Cardiac fibroblast (primary cell): ENCODE results near the gene PAGR1.
"Not testable (repeated sequence)": the region's sequence is repeated elsewhere in the genome, so short reads cannot be mapped to it uniquely, and the experiment has no call there.

ENCODE experiments used
- DNase-seq, 2 donors: peaks; one replicate each; pipeline versions ENCODE4 v3.0.0 to v3.0.0-alpha.2; 2010; ENCODE audit warnings: low read depth in 2 of 2
- H3K4me3 ChIP-seq, 2 donors: replicated peaks in 1 of 2; 1 replicate in 1 of 2; 2 replicates in 1 of 2; pipeline ENCODE4 v1.5.1; 2011; ENCODE audit warnings: low read depth in 2 of 2, low read length in 2 of 2, mild to moderate bottlenecking in 2 of 2, moderate library complexity in 1 of 2
- CTCF ChIP-seq: IDR thresholded peaks from one replicate; pipeline ENCODE4 v1.5.1; 2011; ENCODE audit warnings: low read depth, mild to moderate bottlenecking, low read length, inconsistent platforms

The PAGR1 gene

DNA sequence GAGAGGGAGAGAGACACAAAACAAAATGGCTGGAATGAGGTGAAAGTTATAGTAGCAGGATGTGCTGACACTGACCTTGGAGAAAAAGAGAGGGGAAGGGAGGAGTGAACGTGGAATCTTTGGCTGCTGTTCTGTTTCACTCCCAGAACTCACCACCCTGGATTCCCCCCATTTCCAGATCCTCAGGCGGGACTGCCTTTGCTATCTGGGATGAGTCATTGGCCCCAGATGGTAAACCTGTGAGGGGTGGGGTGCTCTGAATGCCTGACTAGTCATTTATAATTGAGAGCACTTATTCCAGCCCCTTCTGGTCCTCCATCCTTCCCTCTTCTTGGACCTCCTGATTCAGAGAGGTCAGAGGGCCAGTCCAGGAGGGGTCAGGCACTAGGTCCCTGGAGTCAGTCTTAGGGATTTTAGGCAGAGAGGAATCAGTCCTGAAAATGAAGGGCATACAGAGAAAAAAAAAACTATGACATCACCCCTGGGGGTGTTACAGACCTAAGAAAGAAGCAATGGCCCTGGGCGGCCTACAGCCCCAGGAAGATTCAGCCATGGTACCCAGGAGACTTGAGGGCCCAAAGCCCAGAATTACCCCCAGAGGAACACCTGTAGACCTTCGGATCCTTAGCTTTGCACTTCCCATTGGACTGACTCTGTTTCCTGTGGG lies 40.1 kb upstream of the PAGR1 start:
- TF ChIP-seq CTCF = no peak
- H3K4me3 ChIP-seq = no peak overlapping the region
- peak; percentile 20 to 38 for DNase-seq

GRCh38 chr16:29777576-29778350 lies 38.2 kb upstream of the PAGR1 start, which contains the start of gene ZG16:
Gene ZG16 (plus strand): TSS chr16:29778256. CDS start chr16:29779267, 1,011 bp downstream.
- DNase-seq = no peak
- H3K4me3 ChIP-seq = no peak within 1 kb of the TSS
- TF ChIP-seq CTCF = no peak

DNA sequence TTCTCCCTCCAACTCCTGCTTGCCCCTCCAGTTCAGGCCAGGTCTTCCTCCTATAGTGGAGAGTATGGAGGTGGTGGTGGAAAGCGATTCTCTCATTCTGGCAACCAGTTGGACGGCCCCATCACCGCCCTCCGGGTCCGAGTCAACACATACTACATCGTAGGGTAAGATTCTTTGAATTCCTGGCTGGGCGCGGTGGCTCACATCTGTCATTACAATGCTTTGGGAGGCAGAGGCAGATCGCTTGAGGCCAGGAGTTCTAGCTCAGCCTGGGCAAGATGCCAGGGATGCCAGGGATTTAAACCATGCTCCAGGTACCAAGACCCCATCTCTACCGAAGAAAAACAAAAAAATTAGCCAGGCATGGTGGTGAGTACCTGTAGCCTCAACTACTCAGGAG lies 36.5 kb upstream of the PAGR1 start:
- DNase-seq = peak in 1 of 2 donors; percentile 4
- no peak for TF ChIP-seq CTCF
- no peak overlapping the region for H3K4me3 ChIP-seq

- not testable (repeated sequence) for DNase-seq
Measured at GRCh38 chr16:29783094-29783953, 32.6 kb upstream of the PAGR1 start.

DNA sequence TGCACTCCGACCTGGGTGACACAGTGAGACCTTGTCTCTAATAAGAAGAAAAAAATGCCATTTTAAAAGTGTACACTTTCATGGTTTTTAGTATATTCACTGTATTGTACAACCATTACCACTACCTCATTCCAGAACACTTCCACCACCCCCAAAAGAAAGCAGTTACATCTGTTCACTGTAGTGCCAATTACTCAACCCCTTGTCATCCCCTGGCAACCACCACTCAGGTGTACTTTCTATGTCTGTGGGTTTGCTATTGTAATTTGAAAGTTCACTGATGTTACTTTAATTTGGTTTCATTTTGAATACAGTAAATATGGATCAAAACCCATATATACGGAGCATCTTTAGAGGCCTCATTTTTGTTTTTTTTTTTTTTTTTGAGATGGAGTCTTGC lies 31.8 kb upstream of the PAGR1 start:
- no peak for TF ChIP-seq CTCF
- DNase-seq = no peak

More at GRCh38 chr16:29783094-29783953, 32.6 kb upstream of the PAGR1 start:
- H3K4me3 ChIP-seq = not testable (repeated sequence)

GRCh38 chr16:29784901-29785500 lies 31.0 kb upstream of the PAGR1 start:
- peak; percentile 88 for TF ChIP-seq CTCF
- DNase-seq = peak; percentile 65 to 74
- peak overlapping the region; percentile 19 to 29 for H3K4me3 ChIP-seq

More for the DNA sequence above, 31.8 kb upstream of the PAGR1 start:
- no peak overlapping the region for H3K4me3 ChIP-seq

GRCh38 chr16:29787155-29787554 lies 28.8 kb upstream of the PAGR1 start:
- DNase-seq, H3K4me3 ChIP-seq: not testable (repeated sequence)
